ENCODE measurements around the gene PTGDR2. TPM values are rescaled to one million over a fixed set of nuclear protein-coding genes. Genes with fewer than 3 reads are reported as not detected.

The PTGDR2 gene
- polyA plus RNA-seq, 2 of the 4 experiments (the other 2 are of a cell fraction): 0.09 to 0.19 TPM

DNA sequence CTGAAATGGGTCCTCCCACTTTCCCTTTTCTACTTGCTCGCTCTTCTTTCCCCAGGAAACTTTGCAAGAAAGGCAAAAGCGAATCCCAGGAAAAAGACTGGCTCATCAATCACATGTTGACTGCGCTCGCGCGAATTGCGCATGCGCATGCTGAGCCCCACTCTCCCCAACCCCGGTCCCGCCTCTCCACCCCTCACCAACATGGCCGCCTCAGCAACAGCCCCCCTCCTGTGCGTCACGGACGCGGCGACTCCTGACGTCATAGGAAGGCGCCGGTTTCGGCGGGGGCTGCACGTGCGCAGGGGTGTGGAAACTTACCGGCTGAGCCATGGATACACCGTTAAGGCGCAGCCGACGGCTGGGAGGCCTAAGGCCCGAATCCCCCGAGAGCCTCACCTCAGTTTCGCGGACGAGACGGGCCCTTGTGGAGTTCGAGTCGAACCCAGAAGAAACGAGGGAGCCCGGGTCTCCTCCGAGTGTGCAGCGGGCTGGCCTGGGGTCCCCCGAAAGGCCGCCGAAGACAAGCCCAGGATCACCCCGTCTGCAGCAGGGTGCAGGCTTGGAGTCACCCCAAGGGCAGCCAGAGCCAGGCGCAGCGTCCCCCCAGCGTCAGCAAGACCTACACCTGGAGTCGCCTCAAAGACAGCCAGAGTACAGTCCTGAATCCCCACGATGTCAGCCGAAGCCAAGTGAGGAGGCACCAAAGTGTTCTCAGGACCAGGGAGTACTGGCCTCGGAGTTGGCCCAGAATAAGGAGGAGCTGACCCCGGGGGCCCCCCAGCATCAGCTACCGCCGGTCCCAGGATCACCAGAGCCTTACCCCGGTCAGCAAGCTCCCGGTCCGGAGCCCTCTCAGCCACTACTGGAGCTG, 13.7 kb downstream of the PTGDR2 start, which contains the start of gene CCDC86:
TSS of gene CCDC86 (plus strand) at position 317 of the 871 bp plus-strand sequence. CDS start at position 329, 12 bp downstream.
- CTCF ChIA-PET: interaction anchor here (0.9 to 3.8 kb wide), 4 partner anchors 11 to 345 kb away, joined by 3 to 31 read pairs (median 6); no protein-coding TSS in a partner anchor
- no peak for TF ChIP-seq ZFP36 (IDR thresholded peaks at IDR 0.05; ENCODE audit: borderline replicate concordance, partially characterized antibody)
- TF ChIP-seq, protein P1, sequence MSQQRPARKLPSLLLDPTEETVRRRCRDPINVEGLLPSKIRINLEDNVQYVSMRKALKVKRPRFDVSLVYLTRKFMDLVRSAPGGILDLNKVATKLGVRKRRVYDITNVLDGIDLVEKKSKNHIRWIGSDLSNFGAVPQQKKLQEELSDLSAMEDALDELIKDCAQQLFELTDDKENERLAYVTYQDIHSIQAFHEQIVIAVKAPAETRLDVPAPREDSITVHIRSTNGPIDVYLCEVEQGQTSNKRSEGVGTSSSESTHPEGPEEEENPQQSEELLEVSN (IDR thresholded peaks at IDR 0.05; ENCODE audit: borderline replicate concordance, low read depth): peak; percentile 78; the same call in 1 of the 2 replicates
- TF ChIP-seq, protein P2, sequence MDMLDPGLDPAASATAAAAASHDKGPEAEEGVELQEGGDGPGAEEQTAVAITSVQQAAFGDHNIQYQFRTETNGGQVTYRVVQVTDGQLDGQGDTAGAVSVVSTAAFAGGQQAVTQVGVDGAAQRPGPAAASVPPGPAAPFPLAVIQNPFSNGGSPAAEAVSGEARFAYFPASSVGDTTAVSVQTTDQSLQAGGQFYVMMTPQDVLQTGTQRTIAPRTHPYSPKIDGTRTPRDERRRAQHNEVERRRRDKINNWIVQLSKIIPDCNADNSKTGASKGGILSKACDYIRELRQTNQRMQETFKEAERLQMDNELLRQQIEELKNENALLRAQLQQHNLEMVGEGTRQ (IDR thresholded peaks at IDR 0.05): peak; percentile 72
- TF ChIP-seq JUNB (IDR thresholded peaks at IDR 0.05): no peak
- peak; percentile 87 for TF ChIP-seq PHF8 (IDR thresholded peaks at IDR 0.05; ENCODE audit: borderline replicate concordance, low read depth)
- no peak for TF ChIP-seq RARB (CRISPR knock-in tag; IDR thresholded peaks at IDR 0.05)
- peak; percentile 41 for TF ChIP-seq MAFK (IDR thresholded peaks at IDR 0.05; ENCODE audit: partially characterized antibody)
- TF ChIP-seq, protein P3, sequence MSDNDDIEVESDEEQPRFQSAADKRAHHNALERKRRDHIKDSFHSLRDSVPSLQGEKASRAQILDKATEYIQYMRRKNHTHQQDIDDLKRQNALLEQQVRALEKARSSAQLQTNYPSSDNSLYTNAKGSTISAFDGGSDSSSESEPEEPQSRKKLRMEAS (IDR thresholded peaks at IDR 0.05): peak; percentile 100
- no peak for TF ChIP-seq TFCP2L1 (CRISPR knock-in tag; IDR thresholded peaks at IDR 0.05)
- TF ChIP-seq ZC3H11A (IDR thresholded peaks at IDR 0.05): no peak
- TF ChIP-seq CBX2 (IDR thresholded peaks at IDR 0.05; ENCODE audit: borderline replicate concordance, low read depth): no peak
- no peak for TF ChIP-seq ESRRA (IDR thresholded peaks at IDR 0.05; ENCODE audit: borderline replicate concordance, low read length)
- no peak for TF ChIP-seq NFE2L2 (conservative IDR thresholded peaks at IDR 0.05; ENCODE audit: low read length)
- TF ChIP-seq TP53 (CRISPR knock-in tag; IDR thresholded peaks at IDR 0.05): no peak
- TF ChIP-seq EHMT2 (IDR thresholded peaks at IDR 0.05; ENCODE audit: low read depth): no peak
- 0 out of 2 replicates have a peak, but pooled peaks have one; percentile 39 for TF ChIP-seq GATA3 (IDR thresholded peaks at IDR 0.05; ENCODE audit: borderline replicate concordance)
- peak; percentile 55 for TF ChIP-seq CHD2 (IDR thresholded peaks at IDR 0.05; ENCODE audit: low read length, partially characterized antibody)
- peak; percentile 83 for TF ChIP-seq NPAS2 (CRISPR knock-in tag; IDR thresholded peaks at IDR 0.05; ENCODE audit: borderline replicate concordance)
- peak; percentile 62 for TF ChIP-seq POLR2A (IDR thresholded peaks at IDR 0.05; ENCODE audit: low read length)
- TF ChIP-seq BHLHE40 (IDR thresholded peaks at IDR 0.05; ENCODE audit: low read depth, low read length): peak; percentile 100
- TF ChIP-seq KDM5A (IDR thresholded peaks at IDR 0.05): peak; percentile 69
- no peak for TF ChIP-seq SMC3 (IDR thresholded peaks at IDR 0.05)
- no peak for TF ChIP-seq HOXA7 (CRISPR knock-in tag; IDR thresholded peaks at IDR 0.05)
- TF ChIP-seq SREBF2 (IDR thresholded peaks at IDR 0.05): no peak
- TF ChIP-seq MAZ (IDR thresholded peaks at IDR 0.05; ENCODE audit: borderline replicate concordance, low read depth, low read length): peak; percentile 99
- peak in 1 of 2 experiments; percentile 38; a peak in 1 of 4 replicates for TF ChIP-seq CEBPB (IDR thresholded peaks at IDR 0.05)
- peak; percentile 100 for TF ChIP-seq MYC (IDR thresholded peaks at IDR 0.05; ENCODE audit: borderline replicate concordance, low read length)
- TF ChIP-seq, protein P4, sequence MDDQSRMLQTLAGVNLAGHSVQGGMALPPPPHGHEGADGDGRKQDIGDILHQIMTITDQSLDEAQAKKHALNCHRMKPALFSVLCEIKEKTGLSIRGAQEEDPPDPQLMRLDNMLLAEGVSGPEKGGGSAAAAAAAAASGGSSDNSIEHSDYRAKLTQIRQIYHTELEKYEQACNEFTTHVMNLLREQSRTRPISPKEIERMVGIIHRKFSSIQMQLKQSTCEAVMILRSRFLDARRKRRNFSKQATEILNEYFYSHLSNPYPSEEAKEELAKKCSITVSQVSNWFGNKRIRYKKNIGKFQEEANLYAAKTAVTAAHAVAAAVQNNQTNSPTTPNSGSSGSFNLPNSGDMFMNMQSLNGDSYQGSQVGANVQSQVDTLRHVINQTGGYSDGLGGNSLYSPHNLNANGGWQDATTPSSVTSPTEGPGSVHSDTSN (IDR thresholded peaks at IDR 0.05): no peak
- TF ChIP-seq RFX5 (IDR thresholded peaks at IDR 0.05): peak; percentile 55; the same call in 1 of the 2 replicates
- TF ChIP-seq JUN (IDR thresholded peaks at IDR 0.05): peak in 1 of 2 experiments; percentile 84; a peak in 3 of 5 replicates
- TF ChIP-seq HOXB5 (CRISPR knock-in tag; IDR thresholded peaks at IDR 0.05): peak; percentile 96
- no peak for TF ChIP-seq HDAC2 (IDR thresholded peaks at IDR 0.05)
- ATAC-seq (peak; percentile 68 to 92), FAIRE-seq (no peak), DNase-seq (ENCODE audit: low read depth in 1 of 2, low spot score in 1 of 2) (peak; percentile 96 to 99)
- Histone ChIP-seq H3K4me3 (peak within 1 kb of the TSS; percentile 97), H3K27ac (peak within 1 kb of the TSS; percentile 87 to 94), H3K4me2 (peak within 1 kb of the TSS; percentile 97), H3K4me1 (peaks cover 18% of the 10 kb centered on the region; the same call in 1 of the 3 replicates), H3K9me3 (no peaks in the 10 kb centered on the region)
- POLR2A ChIA-PET: interaction anchor here (1.2 kb wide), 1 partner anchor 9 kb away, joined by 4 read pairs; no protein-coding TSS in a partner anchor
- WGBS (ENCODE audit: missing lambda C conversion rate): under 1% methylated on average over 28 of the region's 57 CpGs
